ENCODE data around the gene BCAS3.

DNA sequence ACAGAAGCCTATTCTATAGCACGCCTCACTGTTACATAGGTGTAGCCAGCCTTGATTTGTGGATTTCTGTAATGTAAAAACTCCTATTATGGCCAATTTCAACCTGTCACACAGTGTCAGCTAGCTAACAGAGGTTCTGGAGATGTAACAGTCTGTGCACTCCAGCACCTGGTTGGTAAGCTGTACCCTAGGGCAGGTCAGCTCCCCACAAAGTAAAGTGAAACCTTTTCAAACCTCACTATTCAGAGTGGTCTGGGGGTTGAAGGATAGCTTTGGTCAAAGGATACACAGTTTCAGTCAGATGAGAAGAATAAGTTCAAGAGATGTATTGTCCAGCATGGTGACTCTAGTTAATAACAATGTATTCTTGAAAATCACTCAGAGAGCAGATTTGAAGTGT lies 693.5 kb downstream of the BCAS3 start:
- TF ChIP-seq POLR2A (IDR thresholded peaks at IDR 0.05), result no peak
- TF ChIP-seq, protein P1, sequence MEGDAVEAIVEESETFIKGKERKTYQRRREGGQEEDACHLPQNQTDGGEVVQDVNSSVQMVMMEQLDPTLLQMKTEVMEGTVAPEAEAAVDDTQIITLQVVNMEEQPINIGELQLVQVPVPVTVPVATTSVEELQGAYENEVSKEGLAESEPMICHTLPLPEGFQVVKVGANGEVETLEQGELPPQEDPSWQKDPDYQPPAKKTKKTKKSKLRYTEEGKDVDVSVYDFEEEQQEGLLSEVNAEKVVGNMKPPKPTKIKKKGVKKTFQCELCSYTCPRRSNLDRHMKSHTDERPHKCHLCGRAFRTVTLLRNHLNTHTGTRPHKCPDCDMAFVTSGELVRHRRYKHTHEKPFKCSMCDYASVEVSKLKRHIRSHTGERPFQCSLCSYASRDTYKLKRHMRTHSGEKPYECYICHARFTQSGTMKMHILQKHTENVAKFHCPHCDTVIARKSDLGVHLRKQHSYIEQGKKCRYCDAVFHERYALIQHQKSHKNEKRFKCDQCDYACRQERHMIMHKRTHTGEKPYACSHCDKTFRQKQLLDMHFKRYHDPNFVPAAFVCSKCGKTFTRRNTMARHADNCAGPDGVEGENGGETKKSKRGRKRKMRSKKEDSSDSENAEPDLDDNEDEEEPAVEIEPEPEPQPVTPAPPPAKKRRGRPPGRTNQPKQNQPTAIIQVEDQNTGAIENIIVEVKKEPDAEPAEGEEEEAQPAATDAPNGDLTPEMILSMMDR (IDR thresholded peaks at IDR 0.05), result no peak
